ENCODE data around the gene TAPBPL.

TAPBPL gene

DNA sequence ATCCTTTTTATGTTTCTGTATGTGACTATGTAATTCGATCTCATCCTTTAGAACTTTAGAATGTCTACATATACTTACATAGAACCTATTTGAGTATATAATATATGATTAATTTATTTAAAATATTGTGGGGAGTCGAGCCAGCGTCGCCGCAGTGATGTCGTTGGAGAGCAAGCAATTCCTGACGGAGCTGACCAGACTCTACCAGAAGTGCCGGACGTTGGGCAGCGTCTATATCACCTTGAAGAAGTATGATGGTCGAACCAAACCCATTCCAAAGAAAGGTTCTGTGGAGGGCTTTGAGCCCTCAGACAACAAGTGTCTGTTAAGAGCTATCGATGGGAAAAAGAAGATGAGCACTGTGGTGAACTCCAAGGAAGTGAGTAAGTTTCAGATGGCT is 13.5 kb upstream of the TAPBPL start:
- DNase-seq: no peak

GRCh38 chr12:6440391-6440790 is 11.5 kb upstream of the TAPBPL start:
- DNase-seq: no peak

DNA sequence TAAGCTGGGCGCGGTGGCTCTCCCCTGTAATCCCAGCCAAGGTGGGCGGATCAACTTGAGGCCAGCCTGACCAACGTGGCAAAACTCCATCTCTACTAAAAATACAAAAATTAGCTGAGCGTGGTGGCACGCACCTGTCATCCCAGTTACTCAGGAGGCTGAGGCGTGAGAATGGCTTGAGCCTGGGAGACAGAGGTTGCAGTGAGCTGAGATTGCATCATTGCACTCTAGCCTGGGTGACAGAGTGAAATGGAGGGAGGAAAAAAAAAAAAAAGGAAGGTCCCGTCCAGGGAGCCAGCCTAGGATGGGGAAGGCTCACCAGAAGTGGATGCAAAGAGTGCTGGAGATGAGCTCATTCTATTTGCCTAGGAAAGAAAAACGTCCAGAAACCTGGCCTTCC is 9.0 kb upstream of the TAPBPL start:
- DNase-seq: no peak

GRCh38 chr12:6443361-6443983 is 8.4 kb upstream of the TAPBPL start:
- DNase-seq: no peak

- DNase-seq: no peak
Observed at GRCh38 chr12:6444031-6444430, 7.8 kb upstream of the TAPBPL start.

DNA sequence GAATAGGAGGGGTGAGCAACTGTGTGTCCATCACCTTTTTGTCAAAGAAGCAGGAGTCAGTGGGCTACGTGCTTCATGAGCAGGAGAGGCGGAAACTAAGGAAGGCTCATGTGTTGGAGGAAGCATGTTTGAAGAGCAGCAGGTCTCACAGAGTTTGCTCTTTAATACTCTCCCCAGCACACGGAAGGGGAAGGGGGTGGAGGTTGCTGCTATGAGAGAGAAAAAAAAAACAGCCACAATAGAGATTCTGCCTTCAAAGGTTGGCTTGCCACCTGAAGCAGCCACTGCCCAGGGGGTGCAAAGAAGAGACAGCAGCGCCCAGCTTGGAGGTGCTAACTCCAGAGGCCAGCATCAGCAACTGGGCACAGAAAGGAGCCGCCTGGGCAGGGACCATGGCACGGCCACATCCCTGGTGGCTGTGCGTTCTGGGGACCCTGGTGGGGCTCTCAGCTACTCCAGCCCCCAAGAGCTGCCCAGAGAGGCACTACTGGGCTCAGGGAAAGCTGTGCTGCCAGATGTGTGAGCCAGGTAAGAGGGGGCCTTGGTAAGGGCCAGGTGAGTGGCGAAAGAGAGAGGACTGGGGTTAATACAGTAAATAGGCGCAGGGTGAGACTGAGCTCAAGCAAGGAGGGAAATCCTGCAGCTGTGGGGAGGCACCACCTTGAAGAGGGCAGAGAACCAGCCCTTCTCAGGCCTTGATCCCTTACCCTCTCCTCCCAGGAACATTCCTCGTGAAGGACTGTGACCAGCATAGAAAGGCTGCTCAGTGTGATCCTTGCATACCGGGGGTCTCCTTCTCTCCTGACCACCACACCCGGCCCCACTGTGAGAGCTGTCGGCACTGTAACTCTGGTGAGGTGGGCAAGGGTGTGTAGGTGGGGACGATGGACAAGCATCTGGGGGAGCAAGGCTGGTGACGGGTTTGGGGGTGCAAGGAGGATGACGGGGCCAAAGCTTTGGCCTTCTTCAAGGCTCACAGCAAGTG is 6.8 kb upstream of the TAPBPL start, which contains the start of gene CD27:
Gene CD27 (plus strand): TSS at position 252 of the 985 bp plus-strand sequence. CDS start 141 bp downstream, at position 393.
- DNase-seq: no peak

DNA sequence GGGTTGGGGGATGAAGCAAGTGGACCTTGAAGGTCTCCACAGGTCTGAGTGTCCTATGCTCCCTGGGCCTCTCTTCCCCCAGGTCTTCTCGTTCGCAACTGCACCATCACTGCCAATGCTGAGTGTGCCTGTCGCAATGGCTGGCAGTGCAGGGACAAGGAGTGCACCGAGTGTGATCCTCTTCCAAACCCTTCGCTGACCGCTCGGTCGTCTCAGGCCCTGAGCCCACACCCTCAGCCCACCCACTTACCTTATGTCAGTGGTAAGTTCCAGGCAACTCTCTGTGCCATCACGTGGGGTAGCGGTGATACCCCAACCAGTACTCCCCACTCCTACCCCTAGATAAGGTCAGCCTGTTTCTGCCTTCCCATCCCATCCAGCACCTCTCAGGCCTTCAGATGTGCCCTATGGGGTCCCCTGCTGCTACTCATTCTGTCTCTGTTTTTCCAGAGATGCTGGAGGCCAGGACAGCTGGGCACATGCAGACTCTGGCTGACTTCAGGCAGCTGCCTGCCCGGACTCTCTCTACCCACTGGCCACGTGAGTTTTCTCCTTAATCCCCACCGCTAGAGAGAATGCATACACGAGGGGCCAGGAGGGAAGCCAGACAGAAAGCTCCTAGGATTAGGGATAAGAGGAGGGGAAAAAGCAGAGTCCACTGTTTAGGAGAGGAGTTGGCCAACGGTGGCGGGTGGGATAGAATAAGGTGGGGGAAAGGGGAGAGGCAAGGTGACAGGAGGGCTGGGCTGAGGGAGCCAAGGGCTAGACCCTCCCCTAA is 1.6 kb upstream of the TAPBPL start:
- DNase-seq: no peak

DNA sequence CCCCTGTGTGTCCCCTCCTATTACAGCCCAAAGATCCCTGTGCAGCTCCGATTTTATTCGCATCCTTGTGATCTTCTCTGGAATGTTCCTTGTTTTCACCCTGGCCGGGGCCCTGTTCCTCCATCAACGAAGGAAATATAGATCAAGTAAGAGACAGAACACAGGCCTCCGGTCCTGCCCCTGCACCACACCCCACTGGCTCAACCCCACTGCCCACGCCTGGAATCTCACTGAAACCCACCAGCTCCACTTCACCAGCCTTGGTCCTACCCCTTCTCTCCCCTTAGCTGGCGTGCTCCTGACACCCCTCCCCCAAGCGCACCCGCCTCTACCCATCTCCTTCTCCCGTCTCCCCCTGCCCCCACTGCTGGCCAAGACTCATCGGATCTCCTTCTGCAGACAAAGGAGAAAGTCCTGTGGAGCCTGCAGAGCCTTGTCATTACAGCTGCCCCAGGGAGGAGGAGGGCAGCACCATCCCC is 934 bp upstream of the TAPBPL start:
- DNase-seq: no peak

GRCh38 chr12:6452245-6452943 is 552 bp downstream of the TAPBPL start:
- no peak for DNase-seq

- DNase-seq: no peak
Observed at GRCh38 chr12:6452944-6453630, 1.2 kb downstream of the TAPBPL start.

DNA sequence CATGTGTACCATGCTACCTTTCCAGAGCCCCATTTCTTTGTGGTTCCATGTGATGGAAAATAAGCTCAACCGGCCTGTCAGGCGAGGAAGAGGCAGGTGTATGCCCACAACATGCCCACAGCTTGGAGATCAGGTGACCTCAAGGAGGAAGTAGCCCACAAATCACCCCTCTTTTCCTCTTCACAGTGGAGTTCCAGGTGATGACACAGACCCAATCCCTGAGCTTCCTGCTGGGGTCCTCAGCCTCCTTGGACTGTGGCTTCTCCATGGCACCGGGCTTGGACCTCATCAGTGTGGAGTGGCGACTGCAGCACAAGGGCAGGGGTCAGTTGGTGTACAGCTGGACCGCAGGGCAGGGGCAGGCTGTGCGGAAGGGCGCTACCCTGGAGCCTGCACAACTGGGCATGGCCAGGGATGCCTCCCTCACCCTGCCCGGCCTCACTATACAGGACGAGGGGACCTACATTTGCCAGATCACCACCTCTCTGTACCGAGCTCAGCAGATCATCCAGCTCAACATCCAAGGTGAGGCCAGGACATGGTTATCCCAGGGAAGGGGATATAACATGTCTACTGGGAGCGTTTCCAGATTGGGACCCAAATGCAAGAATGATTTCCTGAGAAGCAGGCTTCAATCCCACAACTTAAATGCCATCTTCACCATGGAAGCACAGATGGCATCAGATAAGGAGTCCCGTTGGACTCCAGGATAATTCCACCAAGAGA is 5.5 kb downstream of the TAPBPL start:
- no peak for DNase-seq

- peak; percentile 73 for DNase-seq
Observed at GRCh38 chr12:6458281-6459003, 6.6 kb downstream of the TAPBPL start.

DNA sequence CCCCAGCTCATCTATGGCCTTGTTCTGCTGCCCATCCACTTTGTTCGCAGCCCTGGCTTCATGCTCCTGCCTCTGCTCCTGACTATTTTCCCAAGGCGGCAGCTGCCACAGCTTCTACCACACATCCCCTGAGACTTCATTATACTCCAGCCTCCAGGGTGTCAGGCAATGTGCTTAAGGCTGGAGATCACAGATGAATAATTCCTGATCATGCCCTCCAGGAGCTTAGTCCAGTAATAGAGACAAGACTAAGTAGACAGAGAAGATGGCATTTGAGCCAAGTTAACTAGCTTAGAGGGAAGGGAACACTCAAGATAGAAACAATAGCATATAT is 7.1 kb downstream of the TAPBPL start:
- DNase-seq: peak; percentile 73

- DNase-seq: no peak
Observed at GRCh38 chr12:6460751-6461371, 9.0 kb downstream of the TAPBPL start.

DNA sequence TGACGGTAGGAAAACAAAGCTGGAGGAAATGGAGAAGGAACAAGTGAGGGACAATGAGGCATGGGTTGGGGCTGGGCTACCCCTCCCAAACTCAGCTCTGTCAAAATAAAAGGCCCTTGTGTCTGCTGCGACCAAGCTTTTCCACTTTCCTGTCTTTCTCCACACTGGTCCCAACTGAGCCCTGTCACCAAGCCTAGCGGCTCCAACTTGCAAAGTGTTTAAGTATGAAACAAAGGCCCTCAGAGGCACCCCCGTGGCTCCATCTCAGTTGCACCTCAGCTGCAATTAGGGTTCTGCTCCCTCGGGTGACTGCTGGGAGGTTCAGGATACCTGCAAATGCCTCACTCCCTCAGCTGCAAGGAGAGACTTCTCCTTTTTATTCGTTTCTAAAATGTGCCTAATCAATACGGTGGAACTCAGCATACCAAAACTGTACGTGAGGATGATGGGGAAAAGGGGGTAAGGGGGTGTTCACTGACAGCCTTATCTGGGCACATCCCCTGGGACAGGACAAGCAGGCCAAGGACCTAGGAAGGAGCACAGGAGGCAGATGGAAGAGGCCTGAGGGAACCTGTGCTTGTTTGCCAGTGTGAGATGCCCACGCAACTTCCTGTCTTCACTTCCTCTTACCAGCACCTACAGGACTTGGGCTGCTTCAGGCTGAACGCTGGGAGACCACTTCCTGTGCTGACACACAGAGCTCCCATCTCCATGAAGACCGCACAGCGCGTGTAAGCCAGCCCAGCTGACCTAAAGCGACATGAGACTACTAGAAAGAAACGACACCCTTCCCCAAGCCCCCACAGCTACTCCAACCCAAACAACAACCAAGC is 9.8 kb downstream of the TAPBPL start:
- DNase-seq: no peak

- DNase-seq: no peak
Observed at GRCh38 chr12:6462234-6462995, 10.6 kb downstream of the TAPBPL start.

- no peak for DNase-seq
Observed at GRCh38 chr12:6463216-6463615, 11.4 kb downstream of the TAPBPL start.

GRCh38 chr12:6463858-6464257 is 12.0 kb downstream of the TAPBPL start:
- no peak for DNase-seq
